MG63 (cell line): ENCODE data around the gene B3GNT5. TPM values are rescaled to one million over a fixed set of nuclear protein-coding genes. Genes with fewer than 3 reads are reported as not detected.
A peak's percentile ranks its signal among the peaks of the same experiment; 100 is the strongest.

Source experiments
- DNase-seq: peaks from one replicate; pipeline ENCODE4 v3.0.0-alpha.2; 2020
- H3K27me3 ChIP-seq: fragments of 250-450 bp; sonication (Bioruptor Pico); 2 replicates; pipeline ENCODE4 v1.5.1; 2020; ENCODE audit warnings: mild to moderate bottlenecking, moderate library complexity
- H3K36me3 ChIP-seq: fragments of 250-450 bp; sonication (Bioruptor Pico); 2 replicates; pipeline ENCODE4 v1.5.1; 2020; ENCODE audit warnings: mild to moderate bottlenecking, moderate library complexity
- H3K4me3 ChIP-seq: fragments of 250-450 bp; sonication (Bioruptor Pico); 2 replicates; pipeline ENCODE4 v1.5.1; 2020; ENCODE audit warnings: mild to moderate bottlenecking, moderate library complexity
- H3K9me3 ChIP-seq: fragments of 250-450 bp; sonication (Bioruptor Pico); 2 replicates; pipeline ENCODE4 v1.5.1; 2020; ENCODE audit warnings: mild to moderate bottlenecking, moderate library complexity
- total RNA-seq: library from RNA; depleted of rRNA; stranded (reverse); fragments of >200 nt; shearing (Covaris generic); gene quantifications from 2 replicates; pipeline ENCODE4 v1.2.3, GENCODE V29; 2014; ENCODE audit warnings: low replicate concordance; rRNA removed

Gene B3GNT5
- total RNA-seq, result 0.36 and 5.4 TPM in 2 replicates

- H3K36me3 ChIP-seq, result no peaks in the 10 kb centered on the region
- peak within 1 kb of the TSS; percentile 62 for H3K4me3 ChIP-seq
- no peaks in the 10 kb centered on the region for H3K9me3 ChIP-seq
- DNase-seq, result peak; percentile 21
- H3K27me3 ChIP-seq, result peaks cover under 1% of the 10 kb centered on the region; the same call in 1 of the 2 replicates
Measured at GRCh38 chr3:183252973-183253527, at the start of gene B3GNT5. TSS of gene B3GNT5 (plus strand) at chr3:183253253. CDS start at chr3:183269799, 16,546 bp downstream.

- Histone ChIP-seq H3K4me3 (no peak overlapping the region), H3K9me3 (peaks cover 18% of the 10 kb centered on the region), H3K27me3 (no peaks in the 10 kb centered on the region; the same call in 1 of the 2 replicates), H3K36me3 (no peaks in the 10 kb centered on the region)
- no peak for DNase-seq
Measured at GRCh38 chr3:183203670-183204069, 49.4 kb upstream of the B3GNT5 start.

GRCh38 chr3:183208260-183208659 is 44.8 kb upstream of the B3GNT5 start:
- no peak for DNase-seq
- Histone ChIP-seq H3K27me3 (peaks cover 2% of the 10 kb centered on the region; the same call in 1 of the 2 replicates), H3K4me3 (no peak overlapping the region), H3K9me3 (peaks cover 13% of the 10 kb centered on the region), H3K36me3 (no peaks in the 10 kb centered on the region)

GRCh38 chr3:183208800-183209199 is 44.3 kb upstream of the B3GNT5 start:
- H3K27me3 ChIP-seq, result peaks cover 7% of the 10 kb centered on the region
- peaks cover 8% of the 10 kb centered on the region for H3K9me3 ChIP-seq
- no peaks in the 10 kb centered on the region for H3K36me3 ChIP-seq
- H3K4me3 ChIP-seq, result no peak overlapping the region
- DNase-seq, result no peak

- Histone ChIP-seq H3K9me3 (no peaks in the 10 kb centered on the region), H3K27me3 (peaks cover 12% of the 10 kb centered on the region), H3K4me3 (no peak overlapping the region), H3K36me3 (no peaks in the 10 kb centered on the region)
- no peak for DNase-seq
Measured at GRCh38 chr3:183210341-183210740, 42.7 kb upstream of the B3GNT5 start.

GRCh38 chr3:183210862-183211341 is 42.2 kb upstream of the B3GNT5 start:
- H3K27me3 ChIP-seq, result peaks cover 12% of the 10 kb centered on the region
- no peaks in the 10 kb centered on the region for H3K36me3 ChIP-seq
- no peak for DNase-seq
- no peaks in the 10 kb centered on the region for H3K9me3 ChIP-seq
- no peak overlapping the region for H3K4me3 ChIP-seq

- Histone ChIP-seq H3K4me3 (no peak overlapping the region), H3K36me3 (no peaks in the 10 kb centered on the region), H3K9me3 (no peaks in the 10 kb centered on the region), H3K27me3 (peaks cover 12% of the 10 kb centered on the region)
- DNase-seq, result no peak
Measured at GRCh38 chr3:183211352-183211751, 41.7 kb upstream of the B3GNT5 start.

GRCh38 chr3:183212096-183212495 is 41.0 kb upstream of the B3GNT5 start:
- DNase-seq, result no peak
- no peaks in the 10 kb centered on the region for H3K9me3 ChIP-seq
- H3K36me3 ChIP-seq, result no peaks in the 10 kb centered on the region
- no peak overlapping the region for H3K4me3 ChIP-seq
- H3K27me3 ChIP-seq, result peaks cover 12% of the 10 kb centered on the region

GRCh38 chr3:183212565-183212964 is 40.5 kb upstream of the B3GNT5 start:
- DNase-seq, result no peak
- H3K4me3 ChIP-seq, result no peak overlapping the region
- no peaks in the 10 kb centered on the region for H3K9me3 ChIP-seq
- no peaks in the 10 kb centered on the region for H3K36me3 ChIP-seq
- peaks cover 12% of the 10 kb centered on the region for H3K27me3 ChIP-seq

- DNase-seq, result no peak
- H3K4me3 ChIP-seq, result no peak overlapping the region
- H3K27me3 ChIP-seq, result peaks cover 13% of the 10 kb centered on the region
- no peaks in the 10 kb centered on the region for H3K36me3 ChIP-seq
- no peaks in the 10 kb centered on the region for H3K9me3 ChIP-seq
Measured at GRCh38 chr3:183213415-183214276, 39.4 kb upstream of the B3GNT5 start.

- H3K4me3 ChIP-seq, result no peak overlapping the region
- peaks cover 19% of the 10 kb centered on the region for H3K27me3 ChIP-seq
- H3K36me3 ChIP-seq, result no peaks in the 10 kb centered on the region
- no peak for DNase-seq
- no peaks in the 10 kb centered on the region for H3K9me3 ChIP-seq
Measured at GRCh38 chr3:183214277-183214612, 38.8 kb upstream of the B3GNT5 start.

- H3K4me3 ChIP-seq, result no peak overlapping the region
- no peak for DNase-seq
- no peaks in the 10 kb centered on the region for H3K9me3 ChIP-seq
- no peaks in the 10 kb centered on the region for H3K36me3 ChIP-seq
- peaks cover 23% of the 10 kb centered on the region for H3K27me3 ChIP-seq
Measured at GRCh38 chr3:183215591-183216202, 37.4 kb upstream of the B3GNT5 start.

- H3K36me3 ChIP-seq, result no peaks in the 10 kb centered on the region
Measured at GRCh38 chr3:183217548-183218332, 35.3 kb upstream of the B3GNT5 start.

GRCh38 chr3:183218826-183219225 is 34.2 kb upstream of the B3GNT5 start:
- Histone ChIP-seq H3K36me3 (no peaks in the 10 kb centered on the region), H3K27me3 (peaks cover 15% of the 10 kb centered on the region), H3K9me3 (no peaks in the 10 kb centered on the region), H3K4me3 (no peak overlapping the region)
- no peak for DNase-seq

More at GRCh38 chr3:183217548-183218332, 35.3 kb upstream of the B3GNT5 start:
- DNase-seq, result no peak
- H3K9me3 ChIP-seq, result no peaks in the 10 kb centered on the region
- no peak overlapping the region for H3K4me3 ChIP-seq
- H3K27me3 ChIP-seq, result peaks cover 23% of the 10 kb centered on the region

- DNase-seq, result no peak
- H3K4me3 ChIP-seq, result no peak overlapping the region
- H3K9me3 ChIP-seq, result no peaks in the 10 kb centered on the region
- no peaks in the 10 kb centered on the region for H3K36me3 ChIP-seq
- peaks cover 11% of the 10 kb centered on the region; the same call in 1 of the 2 replicates for H3K27me3 ChIP-seq
Measured at GRCh38 chr3:183220828-183221227, 32.2 kb upstream of the B3GNT5 start.

GRCh38 chr3:183222631-183223235 is 30.3 kb upstream of the B3GNT5 start:
- no peaks in the 10 kb centered on the region for H3K36me3 ChIP-seq
- H3K9me3 ChIP-seq, result no peaks in the 10 kb centered on the region
- no peak for DNase-seq
- H3K4me3 ChIP-seq, result no peak overlapping the region
- peaks cover 11% of the 10 kb centered on the region; the same call in 1 of the 2 replicates for H3K27me3 ChIP-seq
